HG02938 (cell line): Measurements from ENCODE around the gene POFUT1.
"Not testable (repeated sequence)": the region's sequence is repeated elsewhere in the genome, so short reads cannot be mapped to it uniquely, and the experiment has no call there.

Experiments
- ATAC-seq: cut with Tn5 transposase; IDR thresholded peaks from one replicate; pipeline ENCODE4 v1.9.1; 2021; ENCODE audit warnings: mild to moderate bottlenecking, moderate library complexity; ENCODE audit not compliant: unreplicated experiment

POFUT1 gene

DNA sequence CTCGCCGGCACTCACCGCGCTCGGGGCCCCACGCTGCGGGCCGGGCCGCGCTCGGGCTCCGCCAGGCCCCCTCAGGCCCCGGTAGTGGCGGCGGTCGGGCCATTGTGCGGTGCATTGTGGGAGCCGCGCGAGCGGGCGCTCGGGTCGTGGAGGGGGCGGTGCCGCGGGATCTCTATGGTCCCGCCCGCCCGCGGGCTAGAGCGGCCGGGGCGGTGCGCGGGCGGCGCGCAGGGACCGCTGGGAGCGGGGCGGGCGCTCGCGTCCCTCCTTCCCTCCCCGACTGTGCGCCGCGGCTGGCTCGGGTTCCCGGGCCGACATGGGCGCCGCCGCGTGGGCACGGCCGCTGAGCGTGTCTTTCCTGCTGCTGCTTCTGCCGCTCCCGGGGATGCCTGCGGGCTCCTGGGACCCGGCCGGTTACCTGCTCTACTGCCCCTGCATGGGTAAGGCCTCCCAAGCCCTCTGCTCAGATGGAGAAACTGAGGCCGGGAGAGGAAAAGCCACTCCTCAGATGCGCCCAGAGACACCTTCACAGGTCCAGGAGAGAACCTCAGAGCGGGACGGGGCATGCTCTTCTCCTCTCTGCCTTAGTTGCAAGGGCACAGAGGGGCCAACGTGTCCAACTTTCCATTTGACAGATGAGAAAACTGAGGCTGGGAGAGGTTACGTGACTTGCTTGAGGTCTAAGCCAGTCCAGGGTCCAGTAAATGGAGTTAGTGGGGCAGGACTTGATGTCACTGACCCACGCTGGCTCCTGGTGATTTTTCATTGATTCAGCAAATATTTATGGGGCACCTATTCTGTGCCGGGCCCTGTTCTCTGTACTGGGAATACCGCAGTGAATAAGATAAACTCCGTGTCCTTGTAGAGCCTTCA lies at the start of gene POFUT1, which contains the start of gene PLAGL2:
TSS of gene POFUT1 (plus strand) at position 255 of the 873 bp plus-strand sequence. CDS start at position 317, 62 bp downstream.
TSS of gene PLAGL2 (minus strand) at position 118 of the 873 bp plus-strand sequence. CDS start 5,565 bp downstream, outside the sequence.
- peak; percentile 71 for ATAC-seq

GRCh38 chr20:32158351-32158750 lies 49.3 kb upstream of the POFUT1 start:
- no peak for ATAC-seq

DNA sequence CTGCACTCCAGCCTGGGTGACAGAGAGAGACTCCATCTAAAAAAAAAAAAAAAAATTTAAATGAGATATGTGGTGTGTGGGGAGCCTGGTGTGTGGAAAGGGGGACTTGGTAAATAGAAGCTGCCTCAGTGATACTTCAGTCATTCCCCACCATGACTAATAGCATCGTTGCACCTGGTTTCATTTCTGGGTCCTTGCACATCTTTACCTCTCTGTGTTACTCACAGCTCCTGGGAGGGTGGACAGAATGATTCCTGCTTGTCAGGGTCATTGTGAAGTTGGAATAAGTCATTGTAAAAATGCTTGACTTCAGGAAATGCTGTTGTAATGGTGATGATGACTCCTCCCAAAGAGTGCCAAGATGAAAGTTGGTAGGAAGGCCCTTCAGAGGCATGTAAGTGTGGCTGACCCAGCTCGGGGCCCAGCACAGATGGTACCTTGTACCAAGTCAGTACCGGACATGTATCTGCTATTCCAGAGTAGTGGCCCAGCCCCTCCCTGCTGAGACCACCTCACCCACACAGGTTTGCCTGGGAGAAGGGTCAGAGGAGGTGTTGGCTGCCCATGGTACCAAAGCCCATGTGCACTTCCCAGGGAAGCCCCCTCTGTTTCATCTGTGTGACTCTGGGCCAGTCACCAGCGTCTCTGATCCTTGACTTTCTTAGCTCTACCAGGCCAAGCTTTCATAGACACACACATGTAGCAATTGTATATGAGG lies 48.6 kb upstream of the POFUT1 start:
- no peak for ATAC-seq

DNA sequence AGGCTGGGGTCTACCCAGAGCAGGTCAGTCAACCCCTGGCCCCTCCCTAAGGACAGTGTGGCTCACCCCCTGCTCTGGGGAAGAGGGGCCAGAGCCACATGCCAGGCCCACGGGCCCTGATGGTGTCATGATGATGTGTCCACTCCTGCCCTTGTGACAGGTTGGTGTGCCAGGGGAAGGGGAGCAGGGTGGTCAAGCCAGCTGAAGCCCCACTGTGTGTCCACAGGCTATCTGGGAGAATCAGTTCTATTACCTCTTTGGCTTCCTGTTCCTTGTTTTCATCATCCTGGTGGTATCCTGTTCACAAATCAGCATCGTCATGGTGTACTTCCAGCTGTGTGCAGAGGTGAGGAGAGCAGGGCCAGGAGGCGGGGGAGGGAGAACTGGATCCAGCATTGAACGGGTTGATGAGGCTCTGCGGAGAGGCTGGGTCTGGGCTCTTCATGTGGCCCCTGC lies 47.9 kb upstream of the POFUT1 start:
- ATAC-seq = no peak

GRCh38 chr20:32160341-32160740 lies 47.3 kb upstream of the POFUT1 start:
- no peak for ATAC-seq

GRCh38 chr20:32162351-32162750 lies 45.3 kb upstream of the POFUT1 start:
- no peak for ATAC-seq

DNA sequence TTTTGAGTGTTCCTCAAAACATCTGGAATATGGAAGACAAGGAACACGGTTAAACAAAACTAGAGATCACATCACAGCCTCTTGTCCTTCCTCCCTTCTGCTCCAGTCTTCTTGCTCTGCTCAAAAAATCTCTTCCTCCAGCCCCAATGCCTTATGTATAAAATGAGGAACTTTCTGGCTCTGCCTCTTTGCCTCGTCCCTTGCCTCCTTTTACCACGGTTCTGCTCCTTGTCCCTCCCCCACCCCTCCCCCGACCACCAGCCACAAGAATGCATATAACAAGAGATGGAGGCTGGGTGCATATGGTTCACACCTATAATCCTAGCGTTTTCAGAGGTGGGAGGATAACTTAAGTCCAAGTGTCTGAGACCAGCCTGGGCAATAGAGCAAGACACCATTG lies 43.7 kb upstream of the POFUT1 start:
- no peak for ATAC-seq

DNA sequence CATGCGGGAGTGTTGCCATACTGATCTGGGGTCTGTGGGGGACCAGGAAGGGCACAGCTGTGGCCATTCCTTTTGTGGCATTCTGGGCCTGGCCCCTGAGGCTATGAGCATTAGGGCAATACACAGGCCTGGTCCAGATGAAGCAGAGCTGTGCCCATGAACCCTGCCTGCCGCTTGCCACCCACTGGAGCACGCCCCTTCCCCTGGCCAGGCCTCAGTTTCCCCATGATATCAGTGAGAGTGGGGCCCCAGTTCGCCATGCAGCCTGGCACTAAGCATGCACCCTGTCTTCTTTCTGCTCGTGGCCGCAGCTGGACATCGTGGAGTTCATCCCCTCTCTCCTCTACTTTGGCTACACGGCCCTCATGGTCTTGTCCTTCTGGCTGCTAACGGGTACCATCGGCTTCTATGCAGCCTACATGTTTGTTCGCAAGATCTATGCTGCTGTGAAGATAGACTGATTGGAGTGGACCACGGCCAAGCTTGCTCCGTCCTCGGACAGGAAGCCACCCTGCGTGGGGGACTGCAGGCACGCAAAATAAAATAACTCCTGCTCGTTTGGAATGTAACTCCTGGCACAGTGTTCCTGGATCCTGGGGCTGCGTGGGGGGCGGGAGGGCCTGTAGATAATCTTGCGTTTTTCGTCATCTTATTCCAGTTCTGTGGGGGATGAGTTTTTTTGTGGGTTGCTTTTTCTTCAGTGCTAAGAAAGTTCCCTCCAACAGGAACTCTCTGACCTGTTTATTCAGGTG lies 42.5 kb upstream of the POFUT1 start:
- ATAC-seq = no peak

DNA sequence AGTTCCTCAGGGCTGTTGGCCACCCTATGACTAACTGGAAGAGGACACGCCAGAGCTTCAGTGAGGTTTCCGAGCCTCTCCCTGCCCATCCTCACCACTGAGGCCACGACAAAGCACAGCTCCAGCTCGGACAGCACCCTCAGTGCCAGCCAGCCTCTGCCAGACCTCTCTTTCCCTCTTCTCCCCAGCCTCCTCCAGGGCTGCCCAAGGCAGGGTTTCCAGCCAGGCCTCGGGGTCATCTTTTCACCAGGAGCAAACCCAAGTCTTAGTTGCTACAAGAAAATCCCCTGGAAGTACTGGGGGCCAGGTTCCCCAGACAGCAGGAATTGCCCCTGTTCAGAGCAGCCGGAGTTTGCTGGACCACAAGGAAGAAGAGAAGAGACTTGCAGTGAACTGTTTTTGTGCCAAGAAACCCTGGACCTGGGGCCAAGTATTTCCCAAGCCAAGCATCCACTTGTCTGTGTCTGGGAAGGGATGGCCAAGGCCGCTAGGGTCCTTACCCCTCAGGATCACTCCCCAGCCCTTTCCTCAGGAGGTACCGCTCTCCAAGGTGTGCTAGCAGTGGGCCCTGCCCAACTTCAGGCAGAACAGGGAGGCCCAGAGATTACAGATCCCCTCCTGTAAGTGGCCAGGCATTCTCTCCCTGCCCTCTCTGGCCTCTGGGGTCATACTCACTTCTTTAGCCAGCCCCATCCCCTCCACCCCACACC lies 41.7 kb upstream of the POFUT1 start:
- ATAC-seq = no peak

DNA sequence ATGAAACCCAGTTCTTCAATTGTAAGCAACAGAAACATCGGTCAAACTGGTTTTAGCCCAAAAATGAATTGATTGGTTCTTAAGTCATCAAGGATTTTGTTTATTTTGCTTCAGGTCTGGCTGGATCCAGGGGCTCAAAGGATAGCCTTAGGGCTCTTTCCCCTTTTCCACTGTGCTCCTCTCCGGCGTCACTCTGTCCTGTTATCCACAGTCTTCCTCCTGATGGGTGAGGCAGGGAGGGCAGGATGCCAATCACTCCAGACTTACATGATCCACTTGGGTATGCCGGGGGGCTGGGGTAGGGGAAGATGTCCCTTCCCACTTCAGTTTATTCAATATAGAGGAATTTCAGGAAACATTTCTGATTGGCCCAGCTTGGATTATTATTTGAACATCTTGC lies 40.1 kb upstream of the POFUT1 start:
- no peak for ATAC-seq

GRCh38 chr20:32168184-32168910 lies 39.3 kb upstream of the POFUT1 start:
- no peak for ATAC-seq

- ATAC-seq = not testable (repeated sequence)
Observed at GRCh38 chr20:32177696-32178095, 30.0 kb upstream of the POFUT1 start.

GRCh38 chr20:32179515-32179914 lies 28.2 kb upstream of the POFUT1 start:
- no peak for ATAC-seq

- ATAC-seq = no peak
Observed at GRCh38 chr20:32179934-32180333, 27.7 kb upstream of the POFUT1 start.

DNA sequence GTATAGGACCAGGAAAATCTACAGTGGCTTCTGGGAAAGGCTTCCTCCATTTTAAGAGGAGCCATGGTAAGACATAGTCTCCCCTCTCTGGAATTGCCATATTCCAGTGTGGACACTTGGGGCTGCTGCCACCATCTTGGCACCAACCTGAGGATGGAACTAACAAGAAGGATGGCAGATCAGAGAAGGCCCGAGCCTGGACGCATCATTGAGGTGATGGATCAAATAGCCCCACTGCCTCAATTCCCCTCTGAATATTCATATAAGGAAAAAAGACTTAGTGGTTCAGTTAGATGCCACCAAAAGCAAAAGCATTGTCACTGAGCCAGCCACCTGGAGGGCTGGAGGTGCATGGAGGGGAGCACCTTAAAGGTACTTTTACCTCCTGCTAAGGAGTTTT lies 26.1 kb upstream of the POFUT1 start:
- no peak for ATAC-seq

DNA sequence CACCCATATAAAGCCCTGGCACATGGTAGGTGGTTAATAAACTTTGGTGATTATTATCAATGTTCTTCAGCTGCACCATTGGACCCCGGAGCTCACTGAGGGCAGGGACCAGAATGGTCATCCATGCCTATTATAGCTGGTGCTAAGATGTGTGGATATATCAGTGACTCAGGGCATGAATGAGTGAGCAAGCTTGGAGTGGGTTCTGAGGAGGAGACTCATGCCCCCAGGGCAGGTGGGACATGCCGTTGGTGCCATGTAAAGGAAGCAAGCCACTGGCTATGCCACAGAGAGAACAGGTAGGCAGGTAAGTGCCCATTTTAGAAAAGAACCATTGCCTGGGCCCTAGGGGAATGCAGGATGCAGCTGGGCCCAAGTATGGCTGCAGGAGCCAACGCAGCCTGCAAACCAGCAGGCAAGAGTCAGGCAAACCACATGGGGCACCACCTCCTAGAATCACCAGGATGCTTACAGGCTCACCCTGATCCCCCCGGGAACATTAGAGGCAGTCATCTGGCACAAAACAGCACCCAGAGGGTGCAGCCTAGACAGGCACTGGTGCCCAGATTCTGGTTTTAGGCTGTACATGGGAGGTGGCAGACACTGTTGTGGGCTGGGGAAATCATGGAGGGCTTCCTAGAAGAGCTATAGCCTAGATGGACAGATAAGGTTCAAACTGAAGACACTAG lies 23.6 kb upstream of the POFUT1 start:
- ATAC-seq = no peak

DNA sequence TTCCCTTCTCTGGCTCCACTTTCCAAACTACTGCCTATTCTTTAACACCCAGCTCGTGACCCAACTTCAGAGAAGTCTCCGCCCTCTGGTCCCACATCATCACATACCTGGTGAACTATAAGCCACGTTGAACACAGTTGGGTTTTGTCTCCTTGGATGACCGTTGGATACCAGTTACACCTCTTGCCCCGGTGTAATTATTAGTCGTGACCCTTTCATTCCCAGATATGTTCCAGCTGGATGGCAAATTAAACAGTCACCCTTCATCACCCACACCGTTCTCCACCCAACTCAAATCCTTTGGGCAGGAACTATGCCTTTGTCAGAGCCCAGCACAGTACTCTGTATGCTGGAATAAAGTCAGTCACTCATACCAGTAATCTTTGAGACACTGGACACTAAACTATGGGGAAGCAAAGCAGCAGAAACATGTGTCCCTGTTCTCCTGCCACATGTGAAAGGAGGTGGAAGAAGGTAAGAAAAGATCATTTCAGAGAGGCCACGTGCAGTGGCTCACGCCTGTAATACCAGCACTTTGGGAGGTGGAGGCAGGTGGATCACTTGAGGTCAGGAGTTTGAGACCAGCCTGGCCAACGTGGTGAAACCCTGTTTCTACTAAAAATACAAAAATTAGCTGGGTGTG lies 22.6 kb upstream of the POFUT1 start:
- ATAC-seq = no peak

DNA sequence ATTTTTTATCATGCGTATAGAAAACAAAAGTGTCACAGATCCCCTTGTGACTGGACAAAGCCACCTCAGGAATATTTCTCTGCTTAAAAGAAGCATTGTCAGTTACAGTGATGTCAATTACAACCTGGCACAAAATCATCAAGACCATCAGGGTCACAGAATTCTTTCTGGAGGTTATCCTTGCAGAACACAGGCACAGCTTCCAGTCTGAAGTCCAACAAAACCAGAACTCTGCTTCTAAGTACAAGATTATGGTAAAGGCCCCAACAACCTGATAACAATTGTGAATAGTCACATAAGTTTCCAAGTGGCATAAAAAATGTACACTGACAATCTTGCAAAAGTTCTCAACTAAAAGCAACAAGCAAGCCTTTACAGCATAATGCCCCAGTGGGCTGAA lies 21.2 kb upstream of the POFUT1 start:
- ATAC-seq = no peak
